GM23248 (cell line): ENCODE data around the gene TRIM54.

ENCODE experiments used
- EZH2 ChIP-seq: fragments of 200-600 bp; sonication (generic); IDR thresholded peaks from 2 replicates; pipeline ENCODE4 v1.6.1; 2018; ENCODE audit warnings: antibody characterized with exemption, mild to moderate bottlenecking; ENCODE audit not compliant: insufficient read depth, poor library complexity, severe bottlenecking
- EZH2phosphoT487 ChIP-seq: fragments of 200-600 bp; sonication (generic); IDR thresholded peaks from 2 replicates; pipeline ENCODE4 v1.6.1; 2018; ENCODE audit warnings: antibody characterized with exemption, moderate library complexity, mild to moderate bottlenecking, low read depth; ENCODE audit not compliant: insufficient read depth

GRCh38 chr2:27353762-27354596 lies 71.8 kb downstream of the TRIM54 start:
- TF ChIP-seq EZH2, result no peak
- TF ChIP-seq EZH2phosphoT487, result no peak
